ENCODE data around the gene GPR17. TPM values are rescaled to one million over a fixed set of nuclear protein-coding genes. Genes with fewer than 3 reads are reported as not detected.

Gene GPR17
- total RNA-seq, 1 donor from 2014 or later: 0.18 TPM

- DNase-seq (ENCODE audit: low read depth): peak; percentile 60
- H3K9me3 Mint-ChIP-seq (ENCODE audit: unreplicated experiment): no peaks in the 10 kb centered on the region
- Histone ChIP-seq H3K4me2 (ENCODE audit: low read length) (peak overlapping the region; percentile 95), H3K27me3 (ENCODE audit: insufficient read depth, low read length) (no peaks in the 10 kb centered on the region), H3K27ac (ENCODE audit: low read depth, low read length) (peak overlapping the region; percentile 91), H3K4me1 (ENCODE audit: insufficient read depth, low read length) (peaks cover 13% of the 10 kb centered on the region), H3K9me3 (ENCODE audit: insufficient read depth, low read depth, low read length) (no peaks in the 10 kb centered on the region), H3K9ac (ENCODE audit: low read length) (peak overlapping the region; percentile 90), H3K36me3 (ENCODE audit: insufficient read depth, low read length) (peaks cover 10% of the 10 kb centered on the region), H3K4me3 (ENCODE audit: insufficient read depth, low read depth, low read length) (peak overlapping the region; percentile 73), H3K79me2 (ENCODE audit: insufficient read depth, low read length) (peaks cover 24% of the 10 kb centered on the region), H2AFZ (ENCODE audit: low read depth, low read length) (peak overlapping the region; percentile 89), H4K20me1 (ENCODE audit: insufficient read depth, low read length) (peaks cover 16% of the 10 kb centered on the region)
- H3K27me3 Mint-ChIP-seq (ENCODE audit: low read depth, unreplicated experiment): no peaks in the 10 kb centered on the region
- H3K4me1 Mint-ChIP-seq (ENCODE audit: low read depth, unreplicated experiment): peaks cover 17% of the 10 kb centered on the region
- TF ChIP-seq CTCF (IDR thresholded peaks at IDR 0.05; ENCODE audit: insufficient read depth, low read depth, low read length): no peak
- no peak for TF ChIP-seq EZH2 (IDR thresholded peaks at IDR 0.05; ENCODE audit: insufficient read depth, low read length)
- H3K27ac Mint-ChIP-seq (ENCODE audit: unreplicated experiment): peak overlapping the region; percentile 87
- peak overlapping the region; percentile 85 for H3K4me3 Mint-ChIP-seq (ENCODE audit: unreplicated experiment)
- H3K36me3 Mint-ChIP-seq (ENCODE audit: low read depth, unreplicated experiment): peaks cover 9% of the 10 kb centered on the region
- no peak for FAIRE-seq
Observed at GRCh38 chr2:127701651-127702394, 55.9 kb downstream of the GPR17 start.

Other genes with a start within 250 kb of the GPR17 start
- 1.0 and 1.5 TPM in 2 replicates for gene PROC, start 227.7 kb upstream of the GPR17 start, total RNA-seq
- 51.6 and 56.2 TPM in 2 replicates for gene IWS1, start 119.7 kb upstream of the GPR17 start, total RNA-seq
- 0.34 and 0.77 TPM in 2 replicates for gene MYO7B, start 110.5 kb upstream of the GPR17 start, total RNA-seq
- 73.3 and 75.1 TPM in 2 replicates for gene LIMS2, start 29.4 kb downstream of the GPR17 start, total RNA-seq
- gene SFT2D3, start 55.3 kb downstream of the GPR17 start, total RNA-seq: 2.9 and 3.0 TPM in 2 replicates
- 40.9 and 41.8 TPM in 2 replicates for gene WDR33, start 165.0 kb downstream of the GPR17 start, total RNA-seq
- 35.8 and 37.7 TPM in 2 replicates for gene POLR2D, start 212.0 kb downstream of the GPR17 start, total RNA-seq
- 30.5 and 32.2 TPM in 2 replicates for gene AMMECR1L, start 239.8 kb downstream of the GPR17 start, total RNA-seq

Data from astrocyte (in vitro differentiated cells and primary cell).